Rectal smooth muscle tissue (tissue), 1 donor: ENCODE data around the gene TEKT2.
A peak's percentile ranks its signal among the peaks of the same experiment; 100 is the strongest.

ENCODE experiments used
- H3K27ac ChIP-seq: one replicate; pipeline ENCODE4 v1.7.0; 2013; ENCODE audit warnings: low read depth, low read length, inconsistent platforms
- H3K27me3 ChIP-seq: one replicate; pipeline ENCODE4 v1.7.0; 2013; ENCODE audit warnings: low read length; ENCODE audit not compliant: control insufficient read depth, insufficient read depth
- H3K36me3 ChIP-seq: one replicate; pipeline ENCODE4 v1.7.0; 2013; ENCODE audit warnings: low read length; ENCODE audit not compliant: control insufficient read depth, insufficient read depth
- H3K4me1 ChIP-seq: one replicate; pipeline ENCODE4 v1.7.0; 2013; ENCODE audit warnings: low read length; ENCODE audit not compliant: control insufficient read depth, insufficient read depth
- H3K4me3 ChIP-seq: one replicate; pipeline ENCODE4 v1.7.0; 2013; ENCODE audit warnings: low read length
- H3K9ac ChIP-seq: one replicate; pipeline ENCODE4 v1.7.0; 2013; ENCODE audit warnings: low read length

TEKT2 gene

GRCh38 chr1:36080801-36081200 is 3.1 kb upstream of the TEKT2 start:
- H3K4me3 ChIP-seq: no peak overlapping the region
- H3K9ac ChIP-seq: no peak overlapping the region
- peaks cover 2% of the 10 kb centered on the region for H3K27me3 ChIP-seq
- H3K4me1 ChIP-seq: no peaks in the 10 kb centered on the region
- no peaks in the 10 kb centered on the region for H3K36me3 ChIP-seq
- no peak overlapping the region for H3K27ac ChIP-seq

GRCh38 chr1:36081926-36082485 is 1.9 kb upstream of the TEKT2 start:
- H3K4me1 ChIP-seq: no peaks in the 10 kb centered on the region
- no peak overlapping the region for H3K4me3 ChIP-seq
- peaks cover 2% of the 10 kb centered on the region for H3K27me3 ChIP-seq
- no peaks in the 10 kb centered on the region for H3K36me3 ChIP-seq
- no peak overlapping the region for H3K9ac ChIP-seq
- no peak overlapping the region for H3K27ac ChIP-seq

GRCh38 chr1:36083219-36083618 is 675 bp upstream of the TEKT2 start:
- H3K27me3 ChIP-seq: peaks cover 2% of the 10 kb centered on the region
- no peaks in the 10 kb centered on the region for H3K4me1 ChIP-seq
- no peaks in the 10 kb centered on the region for H3K36me3 ChIP-seq
- no peak overlapping the region for H3K9ac ChIP-seq
- no peak overlapping the region for H3K4me3 ChIP-seq
- H3K27ac ChIP-seq: no peak overlapping the region

GRCh38 chr1:36084497-36085115 is 712 bp downstream of the TEKT2 start:
- H3K9ac ChIP-seq: no peak overlapping the region
- H3K27me3 ChIP-seq: peaks cover 2% of the 10 kb centered on the region
- H3K27ac ChIP-seq: no peak overlapping the region
- H3K4me1 ChIP-seq: no peaks in the 10 kb centered on the region
- H3K36me3 ChIP-seq: no peaks in the 10 kb centered on the region
- peak overlapping the region; percentile 51 for H3K4me3 ChIP-seq

- Histone ChIP-seq H3K9ac (no peak overlapping the region), H3K27ac (no peak overlapping the region), H3K4me3 (no peak overlapping the region)
Measured at GRCh38 chr1:36085126-36085525, 1.2 kb downstream of the TEKT2 start.

GRCh38 chr1:36085686-36086526 is 2.0 kb downstream of the TEKT2 start:
- Histone ChIP-seq H3K27me3 (peaks cover 2% of the 10 kb centered on the region), H3K9ac (no peak overlapping the region), H3K36me3 (no peaks in the 10 kb centered on the region), H3K4me1 (no peaks in the 10 kb centered on the region), H3K27ac (no peak overlapping the region), H3K4me3 (no peak overlapping the region)

More at GRCh38 chr1:36085126-36085525, 1.2 kb downstream of the TEKT2 start:
- no peaks in the 10 kb centered on the region for H3K36me3 ChIP-seq
- no peaks in the 10 kb centered on the region for H3K4me1 ChIP-seq
- peaks cover 2% of the 10 kb centered on the region for H3K27me3 ChIP-seq

- Histone ChIP-seq H3K36me3 (no peaks in the 10 kb centered on the region), H3K27me3 (peaks cover 2% of the 10 kb centered on the region), H3K9ac (no peak overlapping the region), H3K4me3 (no peak overlapping the region), H3K27ac (no peak overlapping the region), H3K4me1 (no peaks in the 10 kb centered on the region)
Measured at GRCh38 chr1:36086529-36087232, 2.8 kb downstream of the TEKT2 start.

GRCh38 chr1:36087233-36088123 is 3.6 kb downstream of the TEKT2 start:
- no peaks in the 10 kb centered on the region for H3K4me1 ChIP-seq
- H3K27ac ChIP-seq: no peak overlapping the region
- no peak overlapping the region for H3K9ac ChIP-seq
- no peak overlapping the region for H3K4me3 ChIP-seq
- H3K27me3 ChIP-seq: no peaks in the 10 kb centered on the region
- peaks cover 6% of the 10 kb centered on the region for H3K36me3 ChIP-seq

GRCh38 chr1:36088265-36088576 is 4.3 kb downstream of the TEKT2 start:
- peaks cover 14% of the 10 kb centered on the region for H3K36me3 ChIP-seq
- no peaks in the 10 kb centered on the region for H3K4me1 ChIP-seq
- no peaks in the 10 kb centered on the region for H3K27me3 ChIP-seq
- H3K4me3 ChIP-seq: peak overlapping the region; percentile 86
- H3K9ac ChIP-seq: no peak overlapping the region
- H3K27ac ChIP-seq: peak overlapping the region; percentile 85

- peak within 1 kb of the TSS; percentile 86 for H3K4me3 ChIP-seq
- no peaks in the 10 kb centered on the region for H3K4me1 ChIP-seq
- no peaks in the 10 kb centered on the region for H3K27me3 ChIP-seq
- H3K9ac ChIP-seq: peak within 1 kb of the TSS; percentile 64
- H3K27ac ChIP-seq: peak within 1 kb of the TSS; percentile 85
- peaks cover 18% of the 10 kb centered on the region for H3K36me3 ChIP-seq
Measured at GRCh38 chr1:36088577-36089392, 4.9 kb downstream of the TEKT2 start, which contains the start of gene ADPRS. ADPRS (plus strand) TSS chr1:36088892; CDS start chr1:36088905, 13 bp downstream.
